Measurements from ENCODE around the gene TUBG2.

The TUBG2 gene

DNA sequence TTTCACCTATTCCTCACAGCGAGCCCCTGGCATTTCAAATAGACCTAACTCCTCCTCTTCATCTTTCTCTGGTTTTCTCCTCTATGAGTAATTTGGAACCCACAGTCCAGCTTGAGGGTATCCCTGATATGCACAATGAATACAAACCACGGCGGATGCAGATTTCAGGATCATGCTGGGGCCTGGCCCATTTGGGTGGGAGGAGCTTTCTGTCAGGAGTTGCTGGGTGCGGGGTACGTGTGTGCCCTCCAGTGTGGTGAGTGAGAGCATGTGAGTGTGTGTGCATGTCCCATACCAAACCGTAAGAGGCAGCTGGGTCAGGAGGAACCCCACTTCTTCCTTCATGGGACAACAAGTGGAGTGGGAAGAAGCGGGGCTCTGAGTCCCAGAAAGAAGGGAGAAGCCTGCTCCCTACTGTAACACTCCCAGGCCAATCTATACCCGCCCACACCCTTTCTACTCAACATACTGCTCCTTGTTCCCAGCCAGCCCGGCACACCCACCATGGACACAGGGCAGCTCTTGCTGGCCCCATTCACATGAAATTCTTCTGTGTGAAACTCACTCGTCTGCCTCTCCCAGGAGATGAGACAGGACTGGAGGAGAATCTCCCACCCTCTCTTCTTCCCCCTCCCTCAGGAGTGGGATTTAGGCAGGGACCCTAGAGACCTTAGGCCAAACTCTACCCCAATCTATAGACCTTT lies 41.7 kb downstream of the TUBG2 start:
- no peak overlapping the region for H3K4me3 ChIP-seq (ENCODE audit: low read depth, low read length)
- TF ChIP-seq POLR2A (IDR thresholded peaks at IDR 0.05; ENCODE audit: extremely low read depth, insufficient read length) (no peak), MYC (IDR thresholded peaks at IDR 0.05; ENCODE audit: low read depth, low read length) (no peak)
- TF ChIP-seq, protein P1, sequence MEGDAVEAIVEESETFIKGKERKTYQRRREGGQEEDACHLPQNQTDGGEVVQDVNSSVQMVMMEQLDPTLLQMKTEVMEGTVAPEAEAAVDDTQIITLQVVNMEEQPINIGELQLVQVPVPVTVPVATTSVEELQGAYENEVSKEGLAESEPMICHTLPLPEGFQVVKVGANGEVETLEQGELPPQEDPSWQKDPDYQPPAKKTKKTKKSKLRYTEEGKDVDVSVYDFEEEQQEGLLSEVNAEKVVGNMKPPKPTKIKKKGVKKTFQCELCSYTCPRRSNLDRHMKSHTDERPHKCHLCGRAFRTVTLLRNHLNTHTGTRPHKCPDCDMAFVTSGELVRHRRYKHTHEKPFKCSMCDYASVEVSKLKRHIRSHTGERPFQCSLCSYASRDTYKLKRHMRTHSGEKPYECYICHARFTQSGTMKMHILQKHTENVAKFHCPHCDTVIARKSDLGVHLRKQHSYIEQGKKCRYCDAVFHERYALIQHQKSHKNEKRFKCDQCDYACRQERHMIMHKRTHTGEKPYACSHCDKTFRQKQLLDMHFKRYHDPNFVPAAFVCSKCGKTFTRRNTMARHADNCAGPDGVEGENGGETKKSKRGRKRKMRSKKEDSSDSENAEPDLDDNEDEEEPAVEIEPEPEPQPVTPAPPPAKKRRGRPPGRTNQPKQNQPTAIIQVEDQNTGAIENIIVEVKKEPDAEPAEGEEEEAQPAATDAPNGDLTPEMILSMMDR (IDR thresholded peaks at IDR 0.05; ENCODE audit: low read depth, low read length), result no peak
- TF ChIP-seq, protein P2, sequence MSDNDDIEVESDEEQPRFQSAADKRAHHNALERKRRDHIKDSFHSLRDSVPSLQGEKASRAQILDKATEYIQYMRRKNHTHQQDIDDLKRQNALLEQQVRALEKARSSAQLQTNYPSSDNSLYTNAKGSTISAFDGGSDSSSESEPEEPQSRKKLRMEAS (IDR thresholded peaks at IDR 0.05; ENCODE audit: low read depth, low read length), result no peak
- DNase-seq (ENCODE audit: low read depth), result no peak

DNA sequence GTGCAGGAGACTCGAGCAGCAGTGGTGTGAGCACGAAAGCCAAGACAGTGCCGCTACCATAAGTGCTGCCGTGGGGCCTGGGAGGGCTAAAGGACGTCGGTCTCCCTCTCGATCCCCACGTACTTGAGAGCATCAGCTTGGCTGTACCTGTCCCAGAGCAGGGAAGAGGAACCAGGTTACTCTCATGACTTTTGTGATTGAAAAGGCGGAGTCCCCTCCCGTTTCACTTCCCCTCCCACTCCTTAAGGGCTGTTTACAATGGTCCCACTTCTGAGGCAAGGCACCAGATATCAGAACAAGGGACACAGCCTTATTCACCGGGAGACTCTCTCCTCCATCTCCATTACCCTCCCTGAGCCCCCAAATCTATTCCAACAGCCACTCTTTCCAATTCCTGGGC lies 43.4 kb downstream of the TUBG2 start:
- no peak for DNase-seq (ENCODE audit: low read depth)
- TF ChIP-seq, protein P2 (IDR thresholded peaks at IDR 0.05; ENCODE audit: low read depth, low read length), result no peak
- TF ChIP-seq, protein P1 (IDR thresholded peaks at IDR 0.05; ENCODE audit: low read depth, low read length), result no peak
- no peak for TF ChIP-seq POLR2A (IDR thresholded peaks at IDR 0.05; ENCODE audit: extremely low read depth, insufficient read length)
- no peak for TF ChIP-seq MYC (IDR thresholded peaks at IDR 0.05; ENCODE audit: low read depth, low read length)
- no peak overlapping the region for H3K4me3 ChIP-seq (ENCODE audit: low read depth, low read length)

DNA sequence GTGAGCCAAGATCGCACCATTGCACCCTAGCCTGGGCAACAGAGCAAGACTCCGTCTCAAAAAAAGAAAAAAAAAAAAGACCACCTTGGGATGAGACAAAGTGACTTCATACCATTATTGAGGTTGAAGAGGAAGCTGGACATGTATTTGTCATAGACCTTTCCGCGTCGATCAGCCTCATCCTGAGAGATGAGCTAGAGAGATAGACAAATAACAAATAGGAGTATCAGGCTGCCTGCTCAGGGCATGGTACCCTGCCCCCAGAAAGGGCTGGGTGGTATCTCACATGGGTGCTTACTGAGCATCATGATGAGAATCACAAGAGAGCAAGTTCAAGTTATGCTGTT lies 45.4 kb downstream of the TUBG2 start:
- H3K4me3 ChIP-seq (ENCODE audit: low read depth, low read length), result no peak overlapping the region
- TF ChIP-seq, protein P2 (IDR thresholded peaks at IDR 0.05; ENCODE audit: low read depth, low read length), result no peak
- TF ChIP-seq POLR2A (IDR thresholded peaks at IDR 0.05; ENCODE audit: extremely low read depth, insufficient read length) (no peak), MYC (IDR thresholded peaks at IDR 0.05; ENCODE audit: low read depth, low read length) (no peak)
- TF ChIP-seq, protein P1 (IDR thresholded peaks at IDR 0.05; ENCODE audit: low read depth, low read length), result no peak
- no peak for DNase-seq (ENCODE audit: low read depth)

DNA sequence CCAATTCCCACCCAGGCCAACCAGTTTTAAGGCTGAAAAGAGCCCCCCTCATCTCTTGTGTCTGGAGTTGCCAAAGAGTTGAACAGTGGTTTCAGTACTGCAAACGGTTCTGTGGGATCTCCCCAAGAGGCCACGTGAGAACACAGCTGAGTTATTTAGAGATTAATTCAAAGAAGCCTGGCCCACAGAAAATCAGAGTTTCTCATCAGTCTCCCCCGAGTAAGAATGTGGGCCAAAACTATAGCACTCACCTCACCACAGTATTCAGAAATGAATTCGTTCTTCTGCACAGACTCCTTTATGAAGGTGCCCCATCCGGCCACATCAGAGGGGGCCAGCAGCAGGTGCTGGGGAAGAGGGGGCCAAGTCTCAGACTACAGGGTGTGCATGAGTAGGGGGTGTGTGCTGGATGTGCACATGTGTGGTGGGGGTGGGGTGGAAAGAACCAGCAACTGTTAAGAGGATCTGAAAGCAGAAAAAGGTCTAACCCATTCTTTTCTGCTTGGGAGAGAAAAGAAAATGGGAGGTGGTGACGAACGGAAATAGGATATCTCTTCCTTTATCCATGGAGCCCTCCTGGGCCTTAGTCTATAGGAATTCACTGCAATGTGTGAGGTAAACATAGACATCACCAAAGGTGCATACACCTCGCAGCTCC lies 45.9 kb downstream of the TUBG2 start:
- DNase-seq (ENCODE audit: low read depth), result no peak
- TF ChIP-seq, protein P1 (IDR thresholded peaks at IDR 0.05; ENCODE audit: low read depth, low read length), result no peak
- no peak for TF ChIP-seq POLR2A (IDR thresholded peaks at IDR 0.05; ENCODE audit: extremely low read depth, insufficient read length)
- TF ChIP-seq MYC (IDR thresholded peaks at IDR 0.05; ENCODE audit: low read depth, low read length), result no peak
- no peak overlapping the region for H3K4me3 ChIP-seq (ENCODE audit: low read depth, low read length)

DNA sequence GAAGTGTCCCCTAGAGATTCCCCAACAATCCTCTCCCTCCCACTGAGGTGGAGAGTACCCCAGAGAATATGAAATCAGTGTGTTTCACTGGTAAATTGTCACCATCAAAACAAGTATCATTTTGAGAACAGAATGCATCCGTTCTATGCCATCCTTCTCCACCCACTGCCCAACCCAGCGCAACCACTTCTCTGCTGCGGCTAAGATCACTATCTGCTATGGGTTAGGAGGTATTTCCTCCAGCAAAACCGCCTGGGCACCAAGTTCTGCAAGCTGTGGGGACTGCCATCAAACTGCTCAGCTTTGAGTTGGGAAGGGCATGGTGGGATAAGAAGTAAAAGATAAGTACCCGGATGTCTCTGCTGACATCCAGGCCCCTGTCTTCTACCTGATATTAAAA lies 47.6 kb downstream of the TUBG2 start:
- no peak for DNase-seq (ENCODE audit: low read depth)

More for the DNA sequence above, 47.6 kb downstream of the TUBG2 start:
- no peak overlapping the region for H3K4me3 ChIP-seq (ENCODE audit: low read depth, low read length)
- TF ChIP-seq MYC (IDR thresholded peaks at IDR 0.05; ENCODE audit: low read depth, low read length) (no peak), POLR2A (IDR thresholded peaks at IDR 0.05; ENCODE audit: extremely low read depth, insufficient read length) (no peak)
- TF ChIP-seq, protein P1 (IDR thresholded peaks at IDR 0.05; ENCODE audit: low read depth, low read length), result no peak
- TF ChIP-seq, protein P2 (IDR thresholded peaks at IDR 0.05; ENCODE audit: low read depth, low read length), result no peak
